Effector CD8-positive, alpha-beta T cell (primary cell): Measurements from ENCODE around the gene MOBP.
"Not testable (repeated sequence)": the region's sequence is repeated elsewhere in the genome, so short reads cannot be mapped to it uniquely, and the experiment has no call there.

ENCODE experiments used
- DNase-seq: peaks from one replicate; lab custom pipeline; 2025; lab: John Stamatoyannopoulos, UW

MOBP gene

DNA sequence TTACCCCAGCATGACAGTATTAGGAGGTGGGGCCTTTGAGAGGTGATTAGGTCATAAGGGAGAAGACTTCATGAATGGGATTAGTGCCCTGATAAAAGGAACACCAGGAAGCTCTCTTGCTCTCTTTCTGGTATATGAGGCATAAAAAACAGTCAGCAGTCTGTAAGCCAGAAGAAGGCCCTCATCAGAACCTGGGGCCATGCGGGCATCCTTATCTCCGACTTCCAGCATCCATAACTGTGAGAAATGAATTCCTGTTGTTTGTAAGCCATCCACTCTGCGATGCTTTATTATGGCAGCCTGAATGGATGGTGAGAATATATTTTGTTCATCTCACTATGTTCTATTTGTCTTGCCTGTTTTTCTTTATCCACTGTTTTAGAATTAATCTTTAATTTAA lies 17.7 kb upstream of the MOBP start:
- DNase-seq: no peak

DNA sequence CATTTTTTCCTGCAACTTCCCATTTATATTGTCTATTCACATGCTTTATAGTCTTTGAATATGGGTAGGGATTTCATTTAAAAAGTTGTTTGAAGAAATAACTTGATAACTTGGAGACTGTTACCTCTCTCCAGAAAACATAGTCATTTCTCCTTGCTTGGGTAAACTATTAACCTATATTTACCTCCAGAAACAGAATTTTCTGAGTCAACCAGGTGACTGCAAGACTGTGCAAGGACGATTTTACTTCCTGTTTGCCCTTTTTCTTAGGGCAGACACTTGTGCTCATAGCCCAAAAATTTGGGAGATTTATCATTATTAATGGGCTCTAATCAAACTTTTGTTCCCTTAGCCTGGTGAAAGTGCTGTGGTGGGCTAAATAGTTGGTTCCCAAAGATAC lies 14.3 kb upstream of the MOBP start:
- DNase-seq: no peak

DNA sequence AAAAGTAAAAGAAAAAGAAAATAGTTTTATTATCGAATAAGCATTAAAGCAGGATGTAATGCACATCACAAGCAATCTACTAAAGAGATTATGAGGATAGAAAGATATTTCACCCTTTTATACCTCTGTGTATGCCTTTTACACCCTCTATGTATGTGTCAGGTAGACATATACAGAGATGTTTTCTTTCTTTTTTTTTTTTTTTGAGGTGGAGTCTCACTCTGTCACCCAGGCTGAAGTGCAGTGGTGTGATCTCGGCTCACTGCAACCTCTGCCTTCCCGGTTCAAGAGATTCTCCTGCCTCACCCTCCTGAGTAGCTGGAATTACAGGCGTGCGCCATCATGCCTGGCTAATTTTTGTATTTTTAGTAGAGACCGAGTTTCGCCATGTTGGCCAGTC lies 13.6 kb upstream of the MOBP start:
- DNase-seq: not testable (repeated sequence)

DNA sequence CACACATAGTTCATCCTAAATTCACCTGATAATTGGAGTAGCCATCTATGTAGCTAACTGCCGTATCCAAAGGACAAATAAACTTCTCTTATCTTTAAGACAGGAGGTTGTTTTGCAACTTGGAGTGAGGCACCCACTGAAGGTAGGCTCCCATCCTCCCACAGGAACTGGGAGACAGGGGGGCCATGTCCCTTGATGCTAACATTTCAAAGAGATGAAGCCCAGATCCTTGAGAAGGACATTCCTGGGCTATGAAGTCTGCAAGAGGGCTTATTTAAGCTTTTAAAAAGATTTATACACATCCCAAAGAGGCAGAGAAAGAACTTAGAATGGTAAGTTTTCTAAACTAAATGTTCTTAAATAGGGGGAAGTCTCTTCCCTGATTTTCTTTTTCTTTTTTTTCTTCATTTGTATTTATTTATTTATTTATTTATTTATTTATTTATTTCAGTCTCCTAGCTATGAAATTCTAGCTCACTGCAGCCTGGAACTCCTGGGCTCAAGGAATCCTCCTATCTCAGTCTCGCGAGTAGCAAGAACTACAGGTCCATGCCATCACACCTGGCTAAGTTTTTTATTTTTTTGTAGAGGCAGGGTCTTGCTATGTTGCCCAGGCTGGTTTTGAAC lies 12.8 kb upstream of the MOBP start:
- DNase-seq: no peak

DNA sequence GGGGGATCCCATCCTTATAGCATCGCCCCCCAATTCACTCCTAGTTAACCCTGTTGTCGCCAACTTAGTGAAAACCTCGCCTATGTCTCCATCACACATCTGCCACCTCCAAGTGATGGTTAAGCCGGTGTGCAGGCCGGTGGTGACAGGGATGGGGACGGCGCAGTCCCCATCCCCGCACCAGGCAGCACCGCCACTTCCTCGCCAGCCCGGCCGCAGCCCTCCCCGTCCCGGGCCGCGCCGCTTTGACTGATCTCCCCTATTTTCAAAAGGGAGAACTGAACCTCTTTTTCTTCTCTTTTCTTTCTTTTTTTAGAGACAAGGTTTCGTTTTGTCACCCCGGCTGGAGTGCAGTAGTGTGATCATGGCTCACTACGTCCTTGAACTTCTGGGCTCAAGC lies 11.3 kb upstream of the MOBP start:
- DNase-seq: no peak

DNA sequence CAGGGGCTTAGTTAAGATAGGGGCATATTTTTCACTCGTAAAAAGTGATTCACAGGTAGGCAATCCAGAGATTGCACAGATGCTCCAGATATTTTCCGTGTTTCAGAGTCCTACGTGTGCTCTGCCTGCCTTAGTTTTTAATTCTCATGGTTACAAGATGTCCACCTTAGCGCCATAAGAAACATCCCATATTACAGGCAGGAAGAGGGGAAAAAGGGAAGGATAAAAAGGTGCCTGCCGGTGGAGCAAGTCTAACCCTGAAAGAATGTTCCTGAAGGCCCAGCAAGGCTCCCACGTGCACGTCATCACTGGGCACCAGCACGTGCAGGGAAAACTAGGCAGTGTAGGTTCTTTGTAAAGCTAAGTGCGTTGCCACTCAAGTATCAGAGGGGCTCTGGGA lies 10.1 kb upstream of the MOBP start:
- DNase-seq: no peak

DNA sequence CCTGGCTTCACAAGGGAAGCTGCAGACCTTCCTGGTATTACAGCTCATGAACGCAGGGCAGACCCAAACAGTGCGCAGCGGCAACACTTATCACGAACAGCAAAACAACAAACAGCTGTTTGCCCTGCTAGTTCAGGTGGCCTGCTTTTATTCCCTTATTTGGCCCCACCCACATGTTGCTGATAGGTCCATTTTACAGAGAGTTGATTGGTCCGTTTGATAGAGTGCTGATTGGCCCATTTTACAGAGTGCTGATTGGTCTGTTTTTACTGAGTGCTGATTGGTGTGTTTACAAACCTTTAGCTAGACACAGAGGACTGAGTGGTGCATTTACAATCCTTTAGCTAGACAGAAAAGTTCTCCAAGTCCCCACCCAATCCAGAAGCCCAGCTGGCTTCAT lies 8.9 kb upstream of the MOBP start:
- DNase-seq: not testable (repeated sequence)

DNA sequence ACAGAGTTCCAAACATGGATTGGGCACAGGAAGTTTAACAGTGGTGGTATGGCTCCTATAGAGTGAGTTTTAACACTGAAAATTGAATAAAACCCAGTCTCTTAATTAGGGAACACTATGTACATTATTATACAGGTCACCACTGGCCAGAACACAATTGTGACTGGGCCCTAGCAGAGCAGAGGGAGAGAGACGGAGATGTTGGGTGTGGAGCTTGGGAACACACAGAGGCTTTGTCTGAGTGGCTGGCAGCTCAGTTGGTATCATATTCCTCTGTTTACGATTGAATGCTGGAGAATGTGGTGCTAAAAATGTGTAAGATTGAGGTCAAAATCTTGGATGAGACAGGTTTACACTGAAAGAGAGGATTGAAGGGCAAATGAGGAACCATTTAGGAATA lies 6.8 kb upstream of the MOBP start:
- DNase-seq: no peak

- DNase-seq: no peak
These were observed 4.2 kb upstream of the MOBP start for GRCh38 chr3:39463269-39463668.

- no peak for DNase-seq
These were observed 492 bp upstream of the MOBP start for GRCh38 chr3:39466988-39467387.

- DNase-seq: no peak
These were observed 592 bp downstream of the MOBP start for GRCh38 chr3:39468108-39468436.

- no peak for DNase-seq
These were observed 1.8 kb downstream of the MOBP start for GRCh38 chr3:39469258-39469657.

- DNase-seq: no peak
These were observed 2.5 kb downstream of the MOBP start for GRCh38 chr3:39469945-39470344.

DNA sequence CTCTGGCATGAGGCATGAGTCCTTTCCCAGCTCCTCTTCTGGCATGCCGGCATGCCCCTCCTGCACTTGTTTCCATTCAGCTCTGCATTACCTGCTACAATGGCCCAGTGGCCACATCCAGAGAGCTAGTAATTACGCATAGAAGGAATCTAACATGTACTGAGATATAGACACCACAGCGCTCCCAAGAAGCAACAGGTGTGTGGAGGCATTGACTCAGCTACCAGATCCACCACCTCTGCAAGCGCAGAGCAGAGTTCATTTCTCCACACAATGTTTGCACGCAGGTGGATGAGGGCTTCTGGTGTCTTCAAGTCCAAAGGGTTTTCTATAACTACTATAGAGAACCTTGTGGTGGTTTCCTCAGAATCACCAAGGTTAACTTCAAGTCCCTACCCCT lies 4.2 kb downstream of the MOBP start:
- no peak for DNase-seq

DNA sequence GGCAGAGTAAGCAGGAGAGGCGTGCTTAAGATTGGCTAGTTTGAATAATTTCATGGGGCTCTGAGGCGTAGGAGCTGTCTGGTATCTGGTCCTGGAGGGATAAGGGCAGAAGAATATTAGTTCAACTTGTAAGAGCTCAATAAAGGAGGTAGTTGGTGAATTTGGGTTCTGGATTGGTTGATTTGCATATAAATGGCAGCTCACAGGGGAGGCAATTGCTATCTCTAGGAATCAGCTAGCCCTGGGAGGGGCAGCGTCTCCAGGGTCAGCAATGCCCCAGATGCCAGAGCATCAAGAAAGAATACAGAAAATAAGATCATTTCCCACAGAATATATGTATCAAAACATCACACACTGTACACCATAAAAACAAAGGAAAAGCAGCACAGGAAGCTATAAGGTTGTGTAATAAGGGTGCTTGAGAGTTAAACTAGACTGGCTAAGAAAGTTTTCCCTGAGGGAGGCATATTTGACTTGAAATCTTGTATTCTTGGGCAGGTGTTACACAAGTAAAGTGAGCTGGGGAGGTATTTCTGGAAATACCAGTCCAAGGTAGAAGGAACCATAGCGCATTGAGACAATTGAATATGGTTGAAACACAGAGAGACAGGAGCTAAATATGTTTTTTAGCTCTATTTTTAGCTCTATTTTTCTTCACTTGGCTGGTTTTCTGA lies 6.1 kb downstream of the MOBP start:
- no peak for DNase-seq

DNA sequence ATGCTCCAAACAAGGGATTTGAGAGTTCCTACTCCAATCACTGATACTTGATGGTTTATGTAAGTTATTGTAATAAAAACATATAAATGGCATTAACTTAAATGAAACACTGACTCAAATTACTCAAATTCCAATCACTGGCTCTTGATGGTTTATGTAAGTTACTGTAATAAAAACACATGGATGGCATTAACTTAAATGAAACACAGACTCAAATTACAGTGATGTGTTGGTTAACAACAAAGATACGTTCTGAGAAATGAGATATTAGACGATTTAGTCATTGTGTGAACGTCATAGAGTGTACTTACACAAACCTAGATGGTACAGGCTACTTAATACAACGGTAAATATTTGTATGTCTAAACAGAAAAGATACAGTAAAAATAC lies 6.6 kb downstream of the MOBP start:
- DNase-seq: no peak

DNA sequence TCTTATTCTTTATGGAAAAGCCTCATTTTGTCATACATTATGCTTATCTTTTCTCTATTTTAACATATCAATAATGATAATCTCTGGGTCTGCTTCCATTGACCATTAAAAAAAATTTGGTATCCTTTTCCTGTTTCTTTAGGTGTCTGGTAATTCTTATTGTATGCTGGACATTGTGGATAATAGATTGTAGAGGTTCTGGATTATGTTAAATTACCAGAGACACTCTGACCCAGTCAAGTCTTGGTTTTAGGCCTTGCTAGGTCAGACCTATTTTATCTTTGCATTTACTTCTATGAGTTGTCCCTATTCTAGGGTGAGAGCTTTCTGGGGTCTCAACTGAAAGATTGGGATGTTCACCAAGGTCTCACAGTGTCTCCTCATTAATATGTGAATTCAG lies 9.3 kb downstream of the MOBP start:
- DNase-seq: no peak

- DNase-seq: no peak
These were observed 10.7 kb downstream of the MOBP start for GRCh38 chr3:39478226-39478625.

GRCh38 chr3:39479701-39480414 lies 12.4 kb downstream of the MOBP start:
- no peak for DNase-seq

DNA sequence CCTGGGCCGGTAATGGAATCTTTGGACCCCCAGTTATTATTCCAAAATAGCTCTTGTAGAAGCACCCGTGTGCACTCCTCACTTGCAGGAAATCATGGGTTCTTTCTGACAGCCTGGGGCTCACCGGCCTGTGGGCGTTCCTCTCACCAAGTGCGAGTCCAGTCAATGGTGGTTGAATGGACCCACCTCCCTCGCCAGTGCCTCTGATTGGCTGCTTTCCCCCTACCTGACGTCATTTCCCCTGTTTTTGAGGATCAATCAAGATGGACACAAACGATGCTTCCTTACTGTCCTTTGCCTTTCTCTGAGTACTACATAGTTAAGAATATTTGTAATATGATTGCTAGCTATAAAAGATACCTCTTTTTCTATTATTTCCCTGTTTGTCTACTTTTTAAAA lies 18.1 kb downstream of the MOBP start:
- no peak for DNase-seq

GRCh38 chr3:39491014-39491413 lies 23.5 kb downstream of the MOBP start:
- DNase-seq: no peak

- DNase-seq: no peak
These were observed 24.4 kb downstream of the MOBP start for GRCh38 chr3:39491733-39492350.

- no peak for DNase-seq
These were observed 27.3 kb downstream of the MOBP start for GRCh38 chr3:39494781-39495180.
